SK-N-MC (cell line): ENCODE results near the gene HEYL.

Source experiments
- EZH2 ChIP-seq: fragments of 200-600 bp; sonication (generic); IDR thresholded peaks from one replicate; pipeline ENCODE4 v1.6.1; 2017; ENCODE audit warnings: antibody characterized with exemption
- POLR2AphosphoS5 ChIP-seq: IDR thresholded peaks from 2 replicates; pipeline ENCODE4 v1.6.1; 2012; ENCODE audit warnings: mild to moderate bottlenecking, low read depth, low read length, borderline replicate concordance

DNA sequence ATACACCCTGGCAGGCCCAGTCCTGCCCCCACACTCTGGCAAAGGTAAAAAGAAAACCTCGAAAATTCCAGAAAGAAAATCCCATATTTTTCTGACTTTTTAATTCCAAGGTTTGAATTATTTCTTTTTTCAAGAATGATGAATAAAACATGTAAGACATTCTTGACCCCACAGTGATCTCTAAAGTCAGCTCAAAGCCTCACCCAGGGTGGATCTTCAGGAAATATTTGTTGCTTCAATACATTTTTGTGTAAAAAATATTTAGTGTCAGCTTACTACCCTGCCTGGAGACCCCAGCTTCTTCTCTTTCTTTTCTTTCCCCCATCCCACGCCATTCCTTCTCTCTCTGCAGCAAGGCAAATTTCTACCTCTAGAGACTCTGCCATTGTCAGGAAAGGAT lies 39.4 kb upstream of the HEYL start:
- TF ChIP-seq EZH2 (no peak), POLR2AphosphoS5 (no peak)
